ENCODE measurements around the gene FAM131C.
"Not testable (repeated sequence)": the region's sequence is repeated elsewhere in the genome, so short reads cannot be mapped to it uniquely, and the experiment has no call there.

DNA sequence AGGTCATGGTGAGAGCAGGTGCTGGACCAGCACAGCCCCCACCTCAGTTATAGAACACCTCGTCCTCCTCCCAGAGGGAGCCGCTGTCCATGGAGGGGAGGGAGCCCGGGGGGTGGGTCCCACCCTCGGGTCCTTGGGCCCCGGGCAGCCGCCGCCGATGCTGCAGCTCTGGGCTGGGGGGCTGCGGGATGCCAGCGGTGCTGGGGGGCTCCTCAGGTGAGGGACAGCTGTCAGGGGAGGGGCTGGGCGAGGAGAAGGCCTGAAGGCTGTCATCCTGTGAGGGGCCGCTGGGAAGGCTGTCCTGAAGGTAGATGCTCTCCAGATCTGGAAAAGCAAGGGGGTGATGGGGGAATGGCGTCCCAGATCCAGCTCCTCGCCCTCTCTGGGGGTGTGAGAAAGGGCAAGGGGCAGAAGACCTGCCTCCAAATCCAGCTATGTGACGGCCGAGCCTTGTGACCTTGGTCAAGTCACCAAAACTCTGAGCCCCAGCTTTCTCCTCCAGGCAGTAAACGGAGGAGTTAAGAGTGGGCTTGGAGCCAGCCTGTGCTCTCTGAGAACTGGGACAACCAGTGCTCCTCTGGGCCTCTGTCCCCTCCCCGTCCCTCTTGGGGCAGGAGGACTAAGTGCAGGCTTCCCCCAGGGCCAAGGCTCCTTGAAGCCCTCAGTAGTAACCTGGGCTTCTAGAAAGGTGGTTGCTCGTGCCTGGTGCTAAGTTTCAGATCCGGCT, 14.9 kb downstream of the FAM131C start:
- not testable (repeated sequence) for TF ChIP-seq CTCF (IDR thresholded peaks at IDR 0.05); REST (IDR thresholded peaks at IDR 0.05; ENCODE audit: insufficient read depth in 1 of 2, low read depth in 2 of 2, low read length in 1 of 2)

Measured in Panc1 (cell line).